Measurements from ENCODE around the gene PPP2R2C.
A peak's percentile ranks its signal among the peaks of the same experiment; 100 is the strongest.

Gene PPP2R2C

DNA sequence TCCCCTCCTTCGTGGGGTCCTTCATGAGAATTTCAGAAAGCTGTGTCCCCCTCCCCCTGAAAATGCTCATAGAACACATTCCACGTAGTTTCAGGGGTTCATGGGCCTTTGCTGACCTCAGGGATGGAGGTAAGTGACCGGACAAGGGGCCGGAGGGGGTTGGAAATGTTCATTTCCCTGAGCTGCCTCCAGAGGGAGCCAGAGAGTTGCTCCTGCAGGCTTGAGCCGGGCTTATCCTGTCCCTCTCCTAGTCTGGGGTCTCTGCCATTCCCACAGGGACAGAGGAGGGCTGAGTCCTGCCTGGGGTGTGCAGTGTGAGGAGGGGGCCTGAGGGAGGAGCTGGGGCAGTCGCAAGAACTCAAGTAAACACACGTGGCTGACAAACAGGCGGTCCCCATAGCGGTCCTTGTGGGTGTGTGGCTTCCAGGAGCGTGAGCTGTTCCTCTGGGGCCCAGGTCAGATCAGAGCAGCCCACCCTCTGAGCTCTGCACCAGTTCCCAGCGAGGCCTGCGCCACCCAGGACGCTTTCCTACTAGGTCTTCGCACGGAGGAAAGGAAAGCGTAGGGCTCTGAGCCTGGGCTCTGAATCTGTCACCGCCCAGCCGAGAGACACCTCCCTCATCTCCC is 140.3 kb downstream of the PPP2R2C start:
- DNase-seq: peak in 6 of 56 donors; percentile 12 to 45 (median 26)

DNA sequence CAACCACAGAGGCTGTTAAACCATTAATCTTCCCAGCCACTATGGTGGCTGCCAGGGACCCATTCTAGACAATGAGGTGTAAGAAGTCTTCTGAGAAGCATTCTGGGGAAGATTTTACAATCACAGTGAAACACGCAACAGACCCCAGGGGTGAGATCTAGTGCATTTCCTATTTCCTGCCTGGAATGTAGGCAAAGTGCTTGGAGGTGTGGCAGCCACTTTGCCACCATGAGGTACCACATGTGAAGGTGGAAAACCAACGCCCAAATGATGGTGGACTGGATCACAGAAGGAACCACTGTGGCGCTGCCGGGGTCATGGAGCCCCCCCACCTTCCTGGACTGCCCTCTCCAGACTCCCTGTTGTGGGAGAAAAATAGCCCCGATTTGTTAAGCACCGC is 140.9 kb downstream of the PPP2R2C start:
- no peak for DNase-seq

DNA sequence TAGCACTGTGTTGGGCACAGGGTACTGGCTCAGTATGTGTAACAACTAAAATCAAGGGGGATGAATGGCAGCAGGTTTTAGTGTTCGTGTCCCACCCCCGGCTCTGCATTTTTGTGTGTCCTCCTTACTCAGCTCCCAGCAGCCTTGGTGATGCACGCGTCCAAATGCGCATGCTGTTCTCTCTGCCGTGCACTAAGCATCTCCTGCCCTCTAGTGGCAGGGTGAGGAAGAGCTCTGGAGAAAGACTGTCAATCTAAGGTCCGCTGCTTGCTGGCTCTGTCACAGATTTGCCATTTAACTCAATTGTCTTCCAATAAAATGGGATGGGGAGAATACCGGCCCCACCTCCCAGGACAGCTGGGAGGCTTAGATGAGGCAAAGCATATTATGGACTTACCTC is 141.4 kb downstream of the PPP2R2C start:
- DNase-seq: peak in 6 of 56 donors; percentile 14 to 42 (median 30)

DNA sequence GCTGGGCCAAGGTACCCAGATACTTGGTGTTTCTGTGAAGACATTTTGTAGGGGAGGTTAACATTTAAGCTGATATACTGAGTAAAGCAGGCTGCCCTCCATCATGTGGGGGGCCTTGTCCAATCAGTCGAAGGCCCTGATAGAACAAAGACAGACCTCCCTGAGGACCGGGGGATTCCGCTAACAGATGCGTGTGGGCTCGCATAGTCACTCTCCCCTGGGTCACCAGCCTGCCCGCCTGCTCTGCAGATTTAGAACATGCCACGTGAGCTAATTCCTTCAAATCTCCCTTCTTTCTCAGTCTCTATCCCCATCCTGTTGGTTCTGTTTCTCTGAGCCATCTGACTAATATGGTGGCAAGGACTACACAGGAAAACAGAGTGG is 142.0 kb downstream of the PPP2R2C start:
- no peak for DNase-seq

DNA sequence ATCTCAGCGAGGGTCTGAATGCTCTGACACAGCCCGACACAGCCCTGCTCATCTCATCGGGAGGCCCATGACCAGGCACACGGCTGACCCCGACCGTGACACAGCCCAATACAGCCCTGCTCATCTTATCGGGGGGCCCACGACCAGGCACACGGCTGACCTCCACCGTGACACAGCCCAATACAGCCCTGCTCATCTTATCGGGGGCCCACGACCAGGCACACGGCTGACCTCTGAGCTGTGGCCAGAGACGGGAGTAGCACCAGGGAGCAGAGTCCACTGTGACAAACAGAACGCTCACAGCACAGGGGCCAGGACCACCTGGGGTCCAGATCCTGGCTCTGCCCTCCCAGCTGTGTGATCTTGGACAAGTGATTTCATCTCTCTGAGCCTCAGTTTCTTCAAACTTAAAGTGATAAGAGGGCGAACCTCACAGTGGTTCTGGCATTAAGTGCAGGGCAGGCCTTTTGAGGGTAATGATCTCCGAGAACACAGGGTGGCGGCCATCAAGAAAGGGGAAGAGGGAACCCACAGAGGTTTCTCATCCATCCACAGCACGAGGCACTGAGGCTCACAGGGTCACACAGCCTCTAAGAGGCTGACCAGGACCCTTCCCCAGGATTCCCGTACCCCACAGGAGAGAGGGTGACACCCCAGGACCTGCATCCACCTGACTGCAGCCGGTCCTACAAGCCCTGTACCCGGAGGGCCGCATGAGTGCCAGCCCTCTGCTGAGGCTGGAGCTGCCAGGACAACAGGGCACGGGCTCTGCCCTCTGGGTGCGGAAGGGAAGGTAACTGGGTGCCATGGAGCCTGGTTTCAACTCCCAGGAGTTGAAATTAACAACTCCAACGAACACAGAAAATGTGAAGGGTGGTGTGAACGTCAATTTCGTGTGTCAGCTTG is 142.7 kb downstream of the PPP2R2C start:
- no peak for DNase-seq

DNA sequence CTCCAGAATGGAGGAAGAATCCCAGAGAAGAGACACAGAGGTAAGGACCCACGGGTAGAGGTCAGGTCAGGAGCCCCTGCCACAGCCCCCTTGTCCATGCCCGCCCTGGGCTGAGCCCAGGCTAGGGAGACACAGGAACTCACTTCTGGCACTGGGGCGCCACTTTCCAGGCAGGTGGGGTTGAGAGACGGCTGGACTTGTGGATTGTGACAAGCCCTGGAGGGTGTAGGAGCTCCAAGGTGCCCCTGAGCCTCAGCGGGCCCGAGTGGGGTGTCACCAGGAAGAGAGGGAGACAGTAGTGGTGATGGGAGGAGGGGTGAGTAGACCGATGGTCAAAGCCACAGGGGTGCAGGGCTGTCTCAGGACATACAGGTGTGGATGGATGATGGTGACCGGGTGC is 143.9 kb downstream of the PPP2R2C start:
- no peak for DNase-seq

DNA sequence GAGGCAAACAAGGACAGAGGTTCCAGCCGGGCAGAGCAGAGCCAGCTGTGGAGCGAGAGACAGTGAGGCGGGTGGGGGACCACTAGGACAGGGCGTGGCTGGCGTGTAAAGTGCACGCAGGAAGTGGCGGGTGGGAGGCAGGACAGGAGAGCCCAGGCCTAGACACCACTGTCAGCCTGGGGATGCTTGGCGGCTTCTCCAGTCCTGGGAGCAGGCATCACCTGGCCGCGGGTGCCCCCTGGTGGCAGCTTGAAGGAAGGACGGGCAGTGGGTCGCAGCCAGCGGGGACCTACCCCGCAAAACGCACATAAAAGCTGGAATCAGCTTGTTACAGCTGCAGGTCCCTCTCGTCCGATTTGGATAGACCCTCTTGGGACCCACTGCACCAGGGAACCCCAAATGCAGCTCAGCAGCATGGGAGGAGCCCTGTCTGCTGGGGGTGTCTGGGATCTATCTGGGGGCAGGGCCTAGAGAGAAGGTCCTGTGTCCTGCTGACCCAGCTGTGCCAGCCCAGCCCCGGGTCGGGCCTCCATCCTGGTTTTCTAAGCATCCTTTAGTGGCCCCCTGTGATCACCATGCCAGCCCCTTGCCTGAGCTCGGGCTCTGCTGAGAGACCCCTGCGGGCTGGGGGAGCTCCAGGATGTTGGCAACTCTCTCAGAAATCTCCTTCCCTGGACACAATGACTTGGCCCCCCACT is 145.0 kb downstream of the PPP2R2C start:
- DNase-seq: peak in 54 of 56 donors; percentile 18 to 85 (median 63)

DNA sequence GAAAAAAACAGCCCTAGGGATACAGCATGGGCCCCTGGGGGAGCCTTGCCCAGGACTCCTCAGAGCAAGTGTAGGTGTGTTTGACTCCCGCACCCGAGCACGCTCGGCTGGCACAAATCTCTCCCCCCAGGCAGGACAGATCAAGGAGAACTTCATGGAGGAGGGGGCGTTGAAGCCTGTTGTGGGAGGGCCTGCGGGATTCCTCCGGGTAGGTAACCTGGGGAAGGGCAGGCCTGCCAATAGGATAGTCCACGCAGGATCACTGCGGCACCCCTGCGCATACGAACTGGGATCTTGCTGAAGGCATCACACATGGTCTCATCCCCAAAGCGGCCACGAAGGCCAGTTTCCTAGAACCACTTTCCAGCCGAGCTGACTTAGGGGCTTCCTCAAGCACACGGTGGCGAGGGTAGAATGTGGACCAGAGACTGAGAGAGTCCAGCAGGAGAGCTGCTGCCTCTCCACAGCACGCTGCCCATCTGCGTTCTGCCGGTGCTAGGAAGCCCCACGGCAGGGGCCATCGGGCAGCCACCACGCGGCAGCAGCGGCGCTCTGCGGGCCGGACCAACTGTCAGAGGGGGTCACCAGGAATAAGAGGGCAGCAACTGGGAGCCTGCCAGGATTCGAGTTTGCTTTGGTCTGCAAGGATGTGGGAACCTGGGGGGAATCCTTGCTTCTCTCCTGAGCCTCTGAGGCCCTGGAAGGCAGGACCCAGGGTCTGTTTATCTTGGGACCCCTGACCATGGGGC is 145.9 kb downstream of the PPP2R2C start:
- DNase-seq: no peak

DNA sequence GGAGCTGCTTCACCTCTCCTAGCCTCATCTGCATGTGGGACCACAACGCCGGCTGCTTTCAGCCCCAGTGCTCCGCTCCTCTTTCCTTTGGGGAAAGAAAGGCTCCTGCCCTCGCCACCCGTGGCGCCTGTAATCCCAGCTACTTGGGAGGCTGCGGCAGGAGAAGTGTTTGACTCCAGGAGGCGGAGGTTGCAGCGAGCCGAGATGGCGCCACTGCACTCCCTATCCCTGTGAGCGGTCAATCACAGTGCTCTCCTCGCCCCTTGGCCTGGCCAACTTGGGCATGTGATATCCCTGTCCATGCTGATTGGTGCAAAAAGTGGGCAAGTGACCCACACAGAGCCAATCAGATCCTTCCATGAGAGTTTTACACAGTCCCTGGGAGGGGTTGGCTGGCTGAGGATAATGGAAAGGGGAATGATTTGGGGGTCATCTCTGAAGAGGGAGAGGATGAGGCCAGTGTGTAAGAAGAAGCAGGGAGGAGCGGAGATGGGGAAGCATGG is 146.6 kb downstream of the PPP2R2C start:
- peak in 1 of 56 donors; percentile 11 for DNase-seq

DNA sequence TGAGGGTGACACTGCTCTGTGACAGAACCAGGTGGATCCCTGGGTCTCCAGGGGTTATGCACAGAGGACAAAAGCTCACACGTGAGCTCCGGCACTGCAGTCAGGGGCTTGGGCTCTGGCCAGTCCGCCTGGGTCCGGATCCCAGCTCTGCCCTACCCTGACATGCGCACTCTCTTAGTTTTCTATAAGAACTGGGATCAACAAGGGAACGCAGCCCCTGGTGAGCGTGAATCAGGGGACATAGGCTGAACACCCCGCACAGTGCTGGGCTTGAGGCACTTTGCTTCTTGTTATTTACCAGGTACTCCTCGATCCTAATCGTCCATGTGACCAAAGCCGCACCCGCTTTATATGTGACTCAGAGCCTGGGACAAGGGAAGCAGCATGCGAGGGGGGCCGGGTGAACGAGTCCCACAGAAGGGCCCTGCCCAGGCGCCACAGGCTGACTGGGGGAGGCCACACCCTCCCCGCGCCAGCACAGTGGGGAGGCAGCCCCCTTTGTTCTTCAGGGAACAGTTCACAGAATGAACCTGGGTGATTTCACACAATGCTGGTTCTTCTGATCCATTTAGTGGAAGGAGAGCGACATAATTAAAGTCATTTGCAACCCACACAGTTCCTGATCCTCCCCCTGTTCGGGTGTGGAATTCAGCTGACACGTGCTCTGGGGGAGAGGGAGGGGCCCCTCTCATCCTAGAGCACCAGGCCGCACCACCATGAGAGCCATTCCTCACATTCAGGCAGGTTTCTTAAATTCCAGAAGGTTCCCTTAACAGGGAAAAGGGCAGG is 147.2 kb downstream of the PPP2R2C start:
- DNase-seq: peak in 9 of 56 donors; percentile 14 to 39 (median 26)

DNA sequence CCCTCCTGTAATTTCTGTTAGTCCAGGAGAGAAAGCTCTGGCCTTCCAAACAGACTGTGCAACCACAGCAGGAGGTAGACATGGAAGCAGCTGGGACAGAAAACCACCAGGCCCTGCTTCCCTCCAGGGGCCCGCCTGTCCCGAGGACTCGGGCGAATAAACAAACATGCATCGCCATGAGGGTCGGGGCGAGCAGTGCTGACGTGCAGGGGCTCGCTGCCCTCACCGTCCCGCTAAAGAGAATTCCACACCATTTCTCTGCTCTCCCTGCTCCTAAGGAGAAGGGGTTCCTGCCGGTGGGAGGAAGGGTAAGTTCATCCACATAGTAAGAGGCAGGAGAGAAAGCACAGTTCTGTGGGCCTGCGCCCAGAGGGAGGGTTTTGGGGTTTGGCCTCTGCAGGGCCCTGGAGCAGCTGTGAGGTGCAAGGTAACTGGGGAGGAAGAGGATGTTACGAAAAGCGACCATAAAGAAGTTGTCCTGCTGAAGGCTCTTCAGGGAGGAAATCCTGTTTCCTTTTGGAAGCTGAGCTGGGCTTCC is 147.9 kb downstream of the PPP2R2C start:
- DNase-seq: no peak

DNA sequence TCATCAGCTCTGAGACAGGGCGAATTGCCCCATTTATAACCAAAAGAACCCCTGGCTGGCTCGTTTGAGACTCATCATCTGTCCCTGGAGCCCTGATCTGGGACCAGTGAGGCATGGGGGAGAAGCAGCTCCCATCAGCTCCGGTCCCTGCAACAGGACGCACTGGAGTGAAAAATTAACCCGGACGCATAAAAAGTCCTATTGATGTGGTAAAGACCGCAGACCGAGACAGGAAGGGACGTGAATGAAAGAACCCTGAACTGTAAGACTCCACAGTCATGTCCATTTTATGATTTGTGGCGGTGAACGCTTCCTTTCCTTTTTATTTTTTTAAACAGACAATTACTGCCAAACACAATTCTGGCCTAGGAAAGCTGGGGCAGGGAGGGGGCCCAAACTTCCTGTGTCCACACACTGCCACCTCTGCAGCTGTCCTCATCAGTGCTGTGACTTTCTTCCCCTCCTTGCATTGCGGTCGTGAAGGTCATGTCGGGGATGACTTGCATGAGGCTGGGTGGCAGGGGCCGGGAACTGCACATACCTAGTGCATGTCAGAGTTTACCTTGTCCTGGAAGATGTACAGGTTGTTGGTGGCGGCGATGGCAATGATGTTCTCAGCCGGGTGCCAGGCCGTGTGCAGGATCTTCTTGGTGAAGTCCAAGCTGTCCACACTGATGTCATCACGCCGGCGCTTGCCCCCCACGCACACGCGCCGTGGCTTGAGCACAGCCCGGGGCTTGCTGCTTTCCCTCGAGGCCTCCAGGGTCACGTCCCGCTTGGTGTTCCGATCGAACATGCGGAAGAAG is 149.4 kb downstream of the PPP2R2C start:
- no peak for DNase-seq

DNA sequence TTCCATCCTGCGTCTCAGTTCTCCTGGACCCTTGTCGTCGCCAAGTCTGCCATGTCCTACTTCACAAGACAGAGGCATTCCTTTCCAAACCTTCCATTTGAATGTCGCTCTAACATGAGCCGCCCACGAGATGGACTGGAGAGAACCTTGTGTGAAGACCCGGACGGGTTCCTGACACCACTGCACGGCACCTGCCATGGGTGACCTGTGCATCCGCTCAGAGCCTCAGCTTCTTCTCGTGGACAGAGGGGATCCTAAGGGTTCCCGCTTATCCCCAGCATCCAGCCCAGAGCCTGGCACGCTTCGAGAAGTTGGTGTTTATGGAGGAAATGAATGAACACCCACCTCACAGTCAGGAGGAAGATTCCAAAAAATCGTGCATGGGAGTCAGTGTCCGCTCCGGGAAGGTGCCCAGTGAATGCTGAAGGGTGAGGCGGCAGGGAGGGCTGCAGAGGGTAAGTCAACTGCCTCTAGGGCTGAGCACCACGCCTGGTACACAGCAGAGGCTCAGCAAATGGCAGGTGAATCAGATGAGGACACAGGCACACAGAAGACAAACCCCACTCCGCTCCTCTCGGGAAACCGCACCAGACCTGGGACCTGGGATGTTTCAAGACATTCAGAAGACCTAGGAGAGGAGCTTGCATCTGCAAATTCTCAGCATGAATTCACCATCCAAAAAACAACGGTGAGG is 150.2 kb downstream of the PPP2R2C start:
- no peak for DNase-seq

DNA sequence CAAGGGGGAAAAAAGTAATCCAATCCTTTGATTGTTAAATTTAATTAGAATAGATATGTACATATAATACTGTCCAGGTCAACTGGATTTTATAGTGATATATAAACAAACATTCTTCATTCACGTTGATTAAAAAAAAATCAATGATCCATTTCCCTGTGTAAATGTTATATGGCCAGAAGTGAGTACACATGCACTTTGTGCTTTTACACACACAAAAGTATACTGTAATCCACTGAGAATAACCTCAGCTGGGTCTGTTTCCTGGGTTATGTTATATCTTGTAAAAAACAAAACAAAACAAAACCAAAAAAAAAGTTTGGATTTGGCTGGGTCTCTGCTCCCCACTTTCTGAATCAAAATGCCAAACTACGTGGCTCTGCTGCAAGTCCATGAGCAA is 151.1 kb downstream of the PPP2R2C start:
- DNase-seq: no peak

DNA sequence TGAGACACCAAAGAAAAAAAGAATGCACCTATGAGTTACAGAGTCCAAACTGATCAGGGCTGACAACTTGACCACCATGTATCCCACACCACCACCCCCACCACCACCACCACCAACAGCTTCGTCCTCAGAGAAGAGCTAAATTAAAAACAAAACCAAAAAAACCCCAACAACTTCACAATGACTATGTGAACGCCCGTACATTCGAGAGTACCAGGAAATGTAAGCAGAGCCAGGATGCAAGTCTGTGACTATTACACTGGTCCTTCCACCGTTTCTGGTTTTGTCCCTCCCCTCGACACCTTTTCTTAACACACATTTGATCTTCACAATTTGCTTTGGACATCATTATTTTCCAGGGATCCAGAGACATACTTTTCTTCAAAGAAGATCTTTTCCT is 151.8 kb downstream of the PPP2R2C start:
- DNase-seq: no peak

DNA sequence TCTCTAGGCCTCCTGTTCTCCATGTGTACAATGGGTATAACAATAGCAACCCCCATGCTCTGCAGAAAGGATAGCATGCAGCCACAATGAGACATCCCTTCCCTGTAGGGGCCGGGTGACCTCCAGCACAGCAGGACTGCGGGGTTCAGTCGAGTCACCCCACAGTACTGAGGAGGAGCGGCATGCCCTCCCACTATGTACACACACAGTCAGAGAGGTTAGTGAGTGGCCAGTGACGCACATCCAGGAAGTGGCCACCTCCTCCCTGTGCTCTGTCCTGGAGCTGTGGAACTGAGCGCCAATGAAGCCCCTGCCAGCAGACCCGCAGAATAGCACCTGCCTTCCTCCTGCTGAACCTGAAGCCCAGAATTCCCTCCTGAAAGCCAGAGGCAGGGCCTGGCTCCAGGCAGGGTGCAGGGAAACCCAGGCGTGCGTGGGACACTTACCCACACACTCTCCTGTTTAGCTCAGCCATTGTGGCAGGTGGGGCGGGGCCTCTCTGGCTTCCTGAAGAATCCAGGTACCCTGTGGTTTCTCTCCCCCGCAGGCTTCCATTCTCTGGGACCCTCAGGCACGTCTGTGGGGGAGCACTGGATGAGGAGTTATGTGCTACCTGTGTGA is 152.8 kb downstream of the PPP2R2C start:
- DNase-seq: no peak

DNA sequence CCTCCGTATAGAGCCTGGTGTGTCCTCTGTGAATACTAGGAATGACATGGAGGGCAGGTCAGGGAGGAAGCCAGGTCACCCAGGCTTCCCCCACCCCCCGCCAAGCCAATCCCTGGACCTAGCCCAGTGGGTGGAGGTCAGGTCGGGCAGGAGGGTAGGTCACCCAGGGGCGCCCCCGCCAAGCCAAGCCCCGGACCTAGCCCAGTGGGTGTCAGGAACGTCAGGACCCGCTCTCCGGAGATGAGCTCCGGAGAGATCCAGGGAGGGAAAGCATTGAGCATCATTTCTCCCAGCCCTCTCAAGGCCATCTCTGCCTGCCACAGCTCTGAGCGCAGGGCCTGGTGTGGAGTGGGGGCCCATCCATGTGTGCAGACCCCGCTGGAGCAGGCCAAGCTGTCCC is 154.2 kb downstream of the PPP2R2C start:
- no peak for DNase-seq

DNA sequence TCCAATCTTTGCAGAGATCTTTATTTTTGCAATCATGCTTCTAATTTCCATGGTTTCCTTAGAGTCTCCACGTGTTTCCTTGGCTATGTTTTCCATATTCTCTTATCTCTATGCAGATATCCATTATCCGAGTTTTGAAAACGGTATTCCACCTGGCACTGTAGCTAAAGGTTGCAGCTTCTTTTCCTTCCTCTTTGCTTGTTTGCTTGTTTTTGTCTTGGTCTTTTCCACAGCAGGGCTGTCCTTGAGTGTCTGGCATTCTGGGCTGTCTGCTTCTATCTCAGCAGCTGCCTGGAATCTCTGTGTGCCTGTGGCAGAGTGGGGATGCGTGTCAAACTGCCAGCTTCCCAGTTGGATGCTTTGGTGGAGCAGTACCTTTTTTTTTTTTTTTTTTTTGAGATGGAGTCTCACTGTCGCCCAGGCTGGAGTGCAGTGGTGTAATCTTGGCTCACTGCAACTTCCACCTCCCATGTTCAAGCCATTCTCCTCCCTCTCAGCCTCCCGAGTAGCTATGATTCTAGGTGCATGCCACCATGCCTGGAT is 155.9 kb downstream of the PPP2R2C start:
- no peak for DNase-seq

Measured in amygdala (tissue), 56 donors.